H1 (cell line): ENCODE data around the gene CACNA2D1. TPM values are rescaled to one million over a fixed set of nuclear protein-coding genes. Genes with fewer than 3 reads are reported as not detected.

Source experiments
- CTCF ChIA-PET: fragments of 300-600 bp; sonication (Branson Sonifier 250); formaldehyde crosslinking; loops from one replicate; lab custom pipeline; 2021; ENCODE audit not compliant: partially characterized antibody; lab: Charles Lee
- POLR2A ChIA-PET: fragments of 300-600 bp; sonication (Branson Sonifier 250); formaldehyde crosslinking; loops from one replicate; lab custom pipeline; 2021; ENCODE audit warnings: inconsistent platforms; ENCODE audit not compliant: partially characterized antibody; lab: Charles Lee
- DNase-seq, 2 experiments: peaks; one replicate each; pipeline versions ENCODE4 v3.0.0 to v3.0.0-alpha.2; 2010 to 2022; ENCODE audit warnings: low spot score in 2 of 2, low read depth in 1 of 2, mixed read lengths in 1 of 2
- FAIRE-seq: peaks from 2 replicates; lab custom pipeline; 2011; peaks lifted over from hg19 to GRCh38; lab: Jason Lieb, UNC
- H2AFZ ChIP-seq: 2 replicates; pipeline ENCODE4 v1.8.1; 2012; ENCODE audit warnings: low read length, inconsistent platforms
- H2AK5ac ChIP-seq: 2 replicates; pipeline ENCODE4 v1.6.1; 2013; ENCODE audit warnings: low read depth, low read length
- H2BK120ac ChIP-seq: replicated peaks from 2 replicates; pipeline ENCODE3; 2013; ENCODE audit warnings: low read depth, low read length, inconsistent platforms
- H2BK12ac ChIP-seq: 2 replicates; pipeline ENCODE4 v1.6.1; 2013; ENCODE audit warnings: low read depth, low read length
- H2BK15ac ChIP-seq: 2 replicates; pipeline ENCODE4 v1.6.1; 2013; ENCODE audit warnings: low read length
- H2BK20ac ChIP-seq: 2 replicates; pipeline ENCODE4 v1.6.1; 2013; ENCODE audit warnings: low read length
- H2BK5ac ChIP-seq: 2 replicates; pipeline ENCODE4 v1.6.1; 2013; ENCODE audit warnings: low read depth, low read length
- H3K14ac ChIP-seq: 2 replicates; pipeline ENCODE4 v1.6.1; 2013; ENCODE audit warnings: inconsistent platforms; ENCODE audit not compliant: insufficient read length
- H3K18ac ChIP-seq: 2 replicates; pipeline ENCODE4 v1.6.1; 2013; ENCODE audit warnings: low read length; ENCODE audit errors: extremely low read depth
- H3K23ac ChIP-seq: 2 replicates; pipeline ENCODE4 v1.6.1; 2013; ENCODE audit warnings: inconsistent platforms; ENCODE audit not compliant: insufficient read length
- H3K23me2 ChIP-seq: 2 replicates; pipeline ENCODE4 v1.6.1; 2013; ENCODE audit warnings: low read depth, low read length
- H3K27ac ChIP-seq: 2 replicates; pipeline ENCODE4 v1.6.1; 2011; ENCODE audit warnings: low read depth, low read length, inconsistent platforms
- H3K27me3 ChIP-seq, 4 experiments: replicated peaks in 1 of 4; 1 replicate in 1 of 4; 2 replicates in 3 of 4; pipeline versions ENCODE4 v1.6.1 to v1.8.1; 2011 to 2013; ENCODE audit warnings: low read length in 3 of 4, mild to moderate bottlenecking in 3 of 4, inconsistent platforms in 2 of 4, mixed read lengths in 2 of 4, moderate library complexity in 1 of 4; ENCODE audit not compliant: control insufficient read depth in 3 of 4, insufficient read depth in 3 of 4; ENCODE audit errors: extremely low read depth in 1 of 4
- H3K36me3 ChIP-seq, 4 experiments: 2 replicates each; pipeline versions ENCODE4 v1.6.1 to v1.8.1; 2011 to 2013; ENCODE audit warnings: mild to moderate bottlenecking in 4 of 4, low read length in 3 of 4, moderate library complexity in 2 of 4, control low read depth in 1 of 4, inconsistent platforms in 1 of 4; ENCODE audit not compliant: insufficient read depth in 4 of 4, control insufficient read depth in 2 of 4
- H3K4ac ChIP-seq: replicated peaks from 2 replicates; pipeline ENCODE3; 2013; ENCODE audit warnings: low read length, low read depth, mixed read lengths, inconsistent platforms; ENCODE audit not compliant: insufficient read length
- H3K4me1 ChIP-seq, 4 experiments: replicated peaks in 1 of 4; 1 replicate in 1 of 4; 2 replicates in 3 of 4; pipeline versions ENCODE4 v1.6.1 to v1.8.1; 2011 to 2013; ENCODE audit warnings: low read length in 3 of 4, inconsistent platforms in 2 of 4, mixed read lengths in 1 of 4; ENCODE audit not compliant: insufficient read depth in 4 of 4, control insufficient read depth in 3 of 4
- H3K4me2 ChIP-seq, 2 experiments: 2 replicates each; pipeline versions ENCODE4 v1.6.1 to v1.8.1; 2011 to 2013; ENCODE audit warnings: low read depth in 2 of 2, low read length in 2 of 2, control low read depth in 1 of 2, inconsistent platforms in 1 of 2, mild to moderate bottlenecking in 1 of 2; ENCODE audit not compliant: insufficient read depth in 1 of 2
- H3K4me3 ChIP-seq, 4 experiments: fragments of 200-600, 300-600 bp in 1 of 4; sonication (generic), shearing (Covaris generic), sonication (Bioruptor Twin) in 1 of 4; 2 replicates each; pipeline versions ENCODE4 v1.5.1 to v1.8.1; 2011 to 2016; ENCODE audit warnings: low read length in 4 of 4, low read depth in 3 of 4, control low read depth in 2 of 4, inconsistent platforms in 2 of 4, mild to moderate bottlenecking in 2 of 4, mixed read lengths in 1 of 4, moderate library complexity in 1 of 4; ENCODE audit not compliant: insufficient read depth in 2 of 4; ENCODE audit errors: extremely low read depth in 1 of 4
- H3K56ac ChIP-seq: replicated peaks from 2 replicates; pipeline ENCODE3; 2013; ENCODE audit warnings: low read depth, mild to moderate bottlenecking, mixed read lengths, low read length, inconsistent platforms; ENCODE audit not compliant: insufficient read length
- H3K79me1 ChIP-seq: 2 replicates; pipeline ENCODE4 v1.6.1; 2013; ENCODE audit warnings: low read depth, low read length, control low read depth
- H3K79me2 ChIP-seq, 2 experiments: 2 replicates each; pipeline versions ENCODE4 v1.6.1 to v1.8.1; 2012 to 2013; ENCODE audit warnings: low read length in 2 of 2, mild to moderate bottlenecking in 2 of 2, inconsistent platforms in 1 of 2; ENCODE audit not compliant: insufficient read depth in 2 of 2, control insufficient read depth in 1 of 2
- H3K9ac ChIP-seq, 4 experiments: replicated peaks in 1 of 4; 1 replicate in 1 of 4; 2 replicates in 3 of 4; pipeline versions ENCODE4 v1.6.1 to v1.8.1; 2011 to 2013; ENCODE audit warnings: low read depth in 3 of 4, low read length in 3 of 4, control low read depth in 2 of 4, mild to moderate bottlenecking in 2 of 4, moderate library complexity in 2 of 4, inconsistent platforms in 1 of 4; ENCODE audit errors: extremely low read depth in 1 of 4
- H3K9me3 ChIP-seq, 2 experiments: 2 replicates each; pipeline versions ENCODE4 v1.6.1 to v1.8.1; 2012 to 2013; ENCODE audit warnings: mild to moderate bottlenecking in 2 of 2, moderate library complexity in 2 of 2, control low read depth in 1 of 2, inconsistent platforms in 1 of 2, low read depth in 1 of 2, low read length in 1 of 2, mixed read lengths in 1 of 2; ENCODE audit not compliant: insufficient read depth in 2 of 2
- H4K20me1 ChIP-seq, 2 experiments: replicated peaks in 1 of 2; 2 replicates each; pipeline versions ENCODE3 to v1.8.1; 2011 to 2013; ENCODE audit warnings: inconsistent platforms in 2 of 2, low read length in 2 of 2, mild to moderate bottlenecking in 1 of 2; ENCODE audit not compliant: insufficient read depth in 2 of 2, control insufficient read depth in 1 of 2
- H4K5ac ChIP-seq: 2 replicates; pipeline ENCODE4 v1.6.1; 2013; ENCODE audit warnings: low read length, low read depth, mixed read lengths, inconsistent platforms; ENCODE audit not compliant: insufficient read length
- H4K8ac ChIP-seq: 2 replicates; pipeline ENCODE4 v1.8.0; 2013; ENCODE audit warnings: mild to moderate bottlenecking, moderate library complexity, low read length, inconsistent platforms; ENCODE audit not compliant: insufficient read depth; ENCODE audit errors: extremely low read depth
- H4K91ac ChIP-seq: replicated peaks from 2 replicates; pipeline ENCODE3; 2013; ENCODE audit warnings: low read length, mixed read lengths, inconsistent platforms; ENCODE audit not compliant: insufficient read length
- ATF2 ChIP-seq: IDR thresholded peaks from 2 replicates; pipeline ENCODE4 v1.6.1; 2012; ENCODE audit warnings: low read length, inconsistent platforms
- BCL11A ChIP-seq, 2 experiments: IDR thresholded peaks; one replicate each; pipeline ENCODE4 v1.6.1; 2011; ENCODE audit warnings: low read depth in 2 of 2, low read length in 2 of 2, mild to moderate bottlenecking in 2 of 2
- BRCA1 ChIP-seq: IDR thresholded peaks from 2 replicates; pipeline ENCODE4 v1.6.1; 2012; ENCODE audit warnings: low read depth, low read length, improper control_type of control experiment
- CTBP2 ChIP-seq: IDR thresholded peaks from 2 replicates; pipeline ENCODE4 v1.7.0; 2011; ENCODE audit warnings: borderline replicate concordance, mild to moderate bottlenecking, moderate library complexity, mixed read lengths, low read length; ENCODE audit not compliant: insufficient read depth, insufficient read length
- EP300 ChIP-seq, 2 experiments: IDR thresholded peaks; 1 replicate in 1 of 2; 2 replicates in 1 of 2; pipeline ENCODE4 v1.6.1; 2011 to 2012; ENCODE audit warnings: low read depth in 2 of 2, low read length in 2 of 2, mild to moderate bottlenecking in 2 of 2, borderline replicate concordance in 1 of 2, inconsistent platforms in 1 of 2, moderate library complexity in 1 of 2
- HDAC2 ChIP-seq, 2 experiments: fragments of 300-600 bp in 1 of 2; sonication (generic) in 1 of 2; IDR thresholded peaks; 2 replicates each; pipeline ENCODE4 v1.6.1; 2011 to 2012; ENCODE audit warnings: low read depth in 2 of 2, low read length in 2 of 2, mild to moderate bottlenecking in 2 of 2, moderate library complexity in 2 of 2, borderline replicate concordance in 1 of 2, inconsistent platforms in 1 of 2
- JUND ChIP-seq: IDR thresholded peaks from 2 replicates; pipeline ENCODE4 v1.6.1; 2011; ENCODE audit warnings: mild to moderate bottlenecking, improper control_type of control experiment, low read length
- POLR2AphosphoS5 ChIP-seq: IDR thresholded peaks from 2 replicates; pipeline ENCODE4 v1.6.1; 2011; ENCODE audit warnings: low read depth, low read length
- SP1 ChIP-seq: IDR thresholded peaks from 2 replicates; pipeline ENCODE4 v1.6.1; 2011; ENCODE audit warnings: low read depth, low read length
- SP2 ChIP-seq: IDR thresholded peaks from 2 replicates; pipeline ENCODE4 v1.6.1; 2012; ENCODE audit warnings: mild to moderate bottlenecking, low read length, inconsistent platforms
- SP4 ChIP-seq: IDR thresholded peaks from 2 replicates; pipeline ENCODE4 v1.6.1; 2012; ENCODE audit warnings: low read length, inconsistent platforms
- TBP ChIP-seq: IDR thresholded peaks from 2 replicates; pipeline ENCODE4 v1.6.1; 2011; ENCODE audit warnings: low read depth, low read length, improper control_type of control experiment
- TCF12 ChIP-seq: IDR thresholded peaks from 2 replicates; pipeline ENCODE4 v1.6.1; 2011; ENCODE audit warnings: low read depth, mild to moderate bottlenecking, low read length
- TEAD4 ChIP-seq: IDR thresholded peaks from 2 replicates; pipeline ENCODE4 v1.6.1; 2012; ENCODE audit warnings: low read depth, low read length, inconsistent platforms, mixed read lengths
- WGBS, 2 experiments: shearing (Covaris generic) in 1 of 2; methylation state at CpG; one replicate each; pipeline versions ENCODE4 v1.1.6 to v1.1.7; 2013 to 2015; ENCODE audit warnings: low lambda C conversion rate in 2 of 2, mixed read lengths in 2 of 2, inconsistent platforms in 1 of 2, low coverage in 1 of 2, missing lambda C conversion rate in 1 of 2; ENCODE audit not compliant: insufficient replicate concordance in 2 of 2, insufficient coverage in 1 of 2, insufficient read length in 1 of 2; ENCODE audit errors: extremely low coverage in 1 of 2, missing lambda C conversion rate in 1 of 2; 5-methylcytosine and 5-hydroxymethylcytosine counted together
- polyA plus RNA-seq, 7 experiments: library from polyadenylated mRNA; depleted of rRNA in 3 of 7; stranded (reverse) in 5 of 7; unstranded in 2 of 7; fragments of >200 nt in 5 of 7; fragments of 200-250 nt in 2 of 7; gene quantifications; 1 replicate in 5 of 7; 2 replicates in 1 of 7; 4 replicates in 1 of 7; pipeline versions ENCODE4 v1.2.1 to v1.2.3, GENCODE V29; 2011 to 2013; ENCODE audit warnings: missing spikeins in 2 of 7, mixed read lengths in 2 of 7
- total RNA-seq: library from RNA; stranded (reverse); fragmentation: NEBNext Ultra II Directional; extraction: Animal tissue kit (Norgen Biotek cat#: 25700); gene quantifications from 2 replicates; pipeline ENCODE4 v1.2.1, GENCODE V29; 2021

Gene CACNA2D1
- total and polyA plus RNA-seq, 2 of the 8 experiments (the other 6 are each of a cell fraction or from before 2014, with no cell fraction given) = 4.3 to 27.3 TPM

- H3K18ac ChIP-seq = no peak overlapping the region
- H2BK5ac ChIP-seq = no peak overlapping the region
- peaks cover 0 to 7% of the 10 kb centered on the region in 2 experiments; a peak in 1 of 4 replicates for H3K9me3 ChIP-seq
- no peak overlapping the region for H4K91ac ChIP-seq
- no peak overlapping the region for H2BK20ac ChIP-seq
- H3K79me2 ChIP-seq = no peaks in the 10 kb centered on the region
- no peaks in the 10 kb centered on the region for H3K36me3 ChIP-seq
- no peak overlapping the region for H3K4ac ChIP-seq
- no peak overlapping the region for H3K27ac ChIP-seq
- H2BK120ac ChIP-seq = no peak overlapping the region
- WGBS, 2 experiments = 98% methylated on average over 2 of the region's 2 CpGs; no CpG with 5 or more reads in 1 of the 2 experiments
- no peak overlapping the region for H2BK12ac ChIP-seq
- no peaks in the 10 kb centered on the region for H3K79me1 ChIP-seq
- H3K23ac ChIP-seq = no peak overlapping the region
- no peak overlapping the region for H2AFZ ChIP-seq
- no peaks in the 10 kb centered on the region for H4K20me1 ChIP-seq
- DNase-seq (no peak), FAIRE-seq (no peak)
- H3K9ac ChIP-seq = no peak overlapping the region
- no peak overlapping the region for H3K4me3 ChIP-seq
- H3K4me1 ChIP-seq = no peaks in the 10 kb centered on the region
- ChIA-PET CTCF (no interaction called here), POLR2A (no interaction called here)
- H4K5ac ChIP-seq = no peak overlapping the region
- no peak overlapping the region for H3K56ac ChIP-seq
- no peak overlapping the region for H3K4me2 ChIP-seq
- no peak overlapping the region for H4K8ac ChIP-seq
- no peak overlapping the region for H2AK5ac ChIP-seq
- H3K14ac ChIP-seq = no peak overlapping the region
- H2BK15ac ChIP-seq = no peak overlapping the region
- no peaks in the 10 kb centered on the region for H3K23me2 ChIP-seq
- H3K27me3 ChIP-seq = no peaks in the 10 kb centered on the region
- TF ChIP-seq EP300 (IDR thresholded peaks at IDR 0.05; ENCODE audit: borderline replicate concordance in 1 of 2, low read depth in 2 of 2, low read length in 2 of 2) (no peak), POLR2AphosphoS5 (no peak), SP1 (no peak), TEAD4 (no peak), JUND (no peak), SP2 (no peak), BCL11A (IDR thresholded peaks at IDR 0.05; ENCODE audit: low read depth in 2 of 2, low read length in 2 of 2) (no peak), TBP (no peak), TCF12 (no peak), CTBP2 (no peak), BRCA1 (no peak), HDAC2 (IDR thresholded peaks at IDR 0.05; ENCODE audit: borderline replicate concordance in 1 of 2, low read depth in 2 of 2, low read length in 2 of 2) (no peak), ATF2 (no peak), SP4 (no peak)
These were observed 243.0 kb downstream of the CACNA2D1 start for GRCh38 chr7:82200601-82201000.
